NCI-H226 (cell line): ENCODE data around the gene WHAMM.
"Not testable (repeated sequence)": the region's sequence is repeated elsewhere in the genome, so short reads cannot be mapped to it uniquely, and the experiment has no call there.

Experiments used
- DNase-seq: peaks from one replicate; pipeline ENCODE4 v3.0.0-alpha.2; 2015

The WHAMM gene

GRCh38 chr15:82809308-82810060 lies at the start of gene WHAMM:
Gene WHAMM (plus strand): TSS chr15:82809628. CDS start chr15:82809727, 99 bp downstream.
- peak; percentile 100 for DNase-seq

GRCh38 chr15:82763361-82764116 lies 45.9 kb upstream of the WHAMM start:
- DNase-seq, result no peak

GRCh38 chr15:82764117-82764490 lies 45.3 kb upstream of the WHAMM start:
- DNase-seq, result no peak

GRCh38 chr15:82764740-82765139 lies 44.7 kb upstream of the WHAMM start:
- no peak for DNase-seq

GRCh38 chr15:82766201-82766600 lies 43.2 kb upstream of the WHAMM start:
- not testable (repeated sequence) for DNase-seq

- DNase-seq, result no peak
Measured at GRCh38 chr15:82767163-82767829, 42.1 kb upstream of the WHAMM start.

GRCh38 chr15:82768414-82769054 lies 40.9 kb upstream of the WHAMM start:
- no peak for DNase-seq

- DNase-seq, result no peak
Measured at GRCh38 chr15:82771789-82772607, 37.4 kb upstream of the WHAMM start.

GRCh38 chr15:82774496-82774895 lies 34.9 kb upstream of the WHAMM start:
- DNase-seq, result no peak

- DNase-seq, result no peak
Measured at GRCh38 chr15:82778755-82779154, 30.7 kb upstream of the WHAMM start.

GRCh38 chr15:82781349-82781748 lies 28.1 kb upstream of the WHAMM start:
- DNase-seq, result no peak

- DNase-seq, result no peak
Measured at GRCh38 chr15:82788496-82788895, 20.9 kb upstream of the WHAMM start.

- DNase-seq, result peak; percentile 32
Measured at GRCh38 chr15:82789491-82789890, 19.9 kb upstream of the WHAMM start.

GRCh38 chr15:82790321-82790720 lies 19.1 kb upstream of the WHAMM start:
- peak; percentile 16 for DNase-seq

GRCh38 chr15:82792068-82792467 lies 17.4 kb upstream of the WHAMM start:
- DNase-seq, result peak; percentile 9

- DNase-seq, result no peak
Measured at GRCh38 chr15:82793737-82794136, 15.7 kb upstream of the WHAMM start.

GRCh38 chr15:82798104-82798503 lies 11.3 kb upstream of the WHAMM start:
- DNase-seq, result no peak

- DNase-seq, result no peak
Measured at GRCh38 chr15:82798531-82799166, 10.8 kb upstream of the WHAMM start.

- no peak for DNase-seq
Measured at GRCh38 chr15:82799183-82799841, 10.1 kb upstream of the WHAMM start.

- DNase-seq, result no peak
Measured at GRCh38 chr15:82802497-82802896, 6.9 kb upstream of the WHAMM start.
